ENCODE results near the gene GRID2. TPM values are rescaled to one million over a fixed set of nuclear protein-coding genes. Genes with fewer than 3 reads are reported as not detected.

The GRID2 gene
- total and polyA plus RNA-seq, 8 donors = 0.39 TPM; not detected in 7

- Histone ChIP-seq H3K27me3 (peaks cover 0 to 5% (median 0%) of the 10 kb centered on the region in 4 donors), H3K4me1 (no peaks in the 10 kb centered on the region), H3K36me3 (no peaks in the 10 kb centered on the region), H3K27ac (no peak overlapping the region), H3K4me3 (no peak overlapping the region), H3K9me3 (peaks cover 0 to 4% (median 0%) of the 10 kb centered on the region in 4 donors)
- intact Hi-C loops (cut with DNase I) = no loop called here
- WGBS, 2 donors = 88% methylated on average over 1 of the region's 1 CpG
- DNase-seq (no peak), ATAC-seq (no peak), FAIRE-seq (no peak)
- TF ChIP-seq CTCF (IDR thresholded peaks at IDR 0.05) = no peak
Measured at GRCh38 chr4:93066749-93067148, 763.0 kb downstream of the GRID2 start.

GRCh38 chr4:93072292-93072691 is 768.5 kb downstream of the GRID2 start:
- ATAC-seq (no peak), FAIRE-seq (no peak), DNase-seq (no peak)
- H3K4me3 ChIP-seq = no peak overlapping the region
- no peaks in the 10 kb centered on the region for H3K9me3 ChIP-seq
- H3K27me3 ChIP-seq = no peaks in the 10 kb centered on the region
- H3K4me1 ChIP-seq = no peaks in the 10 kb centered on the region
- H3K27ac ChIP-seq = no peak overlapping the region
- no peak for TF ChIP-seq CTCF (IDR thresholded peaks at IDR 0.05)
- intact Hi-C loops (cut with DNase I) = no loop called here
- H3K36me3 ChIP-seq = no peaks in the 10 kb centered on the region

- intact Hi-C loops (cut with DNase I) = no loop called here
- no peaks in the 10 kb centered on the region for H3K36me3 ChIP-seq
- TF ChIP-seq CTCF (IDR thresholded peaks at IDR 0.05) = no peak
- H3K4me3 ChIP-seq = no peak overlapping the region
- H3K4me1 ChIP-seq = no peaks in the 10 kb centered on the region
- no peaks in the 10 kb centered on the region for H3K27me3 ChIP-seq
- WGBS, 2 donors = 65 to 68% methylated on average over 2 of the region's 2 CpGs
- no peak overlapping the region for H3K27ac ChIP-seq
- ATAC-seq = no peak
- no peaks in the 10 kb centered on the region for H3K9me3 ChIP-seq
- FAIRE-seq = no peak
- DNase-seq = no peak
Measured at GRCh38 chr4:93080316-93080715, 776.5 kb downstream of the GRID2 start.

- no peak for ATAC-seq
- no peak overlapping the region for H3K4me3 ChIP-seq
Measured at GRCh38 chr4:93084599-93085305, 781.0 kb downstream of the GRID2 start.

More at GRCh38 chr4:93084599-93085305, 781.0 kb downstream of the GRID2 start:
- DNase-seq (no peak), FAIRE-seq (no peak)
- Histone ChIP-seq H3K27me3 (no peaks in the 10 kb centered on the region), H3K36me3 (no peaks in the 10 kb centered on the region), H3K27ac (no peak overlapping the region), H3K4me1 (no peaks in the 10 kb centered on the region), H3K9me3 (no peaks in the 10 kb centered on the region)
- intact Hi-C loops (cut with DNase I) = no loop called here
- TF ChIP-seq CTCF (IDR thresholded peaks at IDR 0.05) = no peak
- 67 to 78% methylated on average over 10 of the region's 10 CpGs for WGBS, 2 donors
